ENCODE measurements around the gene WNT3A.

GRCh38 chr1:228009828-228010775 lies 3.3 kb downstream of the WNT3A start:
- no peak for TF ChIP-seq KLF13 (tag; IDR thresholded peaks at IDR 0.05; ENCODE audit: borderline replicate concordance, low read depth)
- TF ChIP-seq ZNF76 (CRISPR knock-in tag; IDR thresholded peaks at IDR 0.05; ENCODE audit: borderline replicate concordance): no peak
- no peak for TF ChIP-seq CTCF (IDR thresholded peaks at IDR 0.05 in 2 of 3, conservative IDR thresholded peaks at IDR 0.05 in 1 of 3; ENCODE audit: insufficient read depth in 2 of 3, low read depth in 1 of 3, low read length in 3 of 3)
- TF ChIP-seq HNRNPUL1 (IDR thresholded peaks at IDR 0.05; ENCODE audit: low read length): no peak
- TF ChIP-seq, protein P1, sequence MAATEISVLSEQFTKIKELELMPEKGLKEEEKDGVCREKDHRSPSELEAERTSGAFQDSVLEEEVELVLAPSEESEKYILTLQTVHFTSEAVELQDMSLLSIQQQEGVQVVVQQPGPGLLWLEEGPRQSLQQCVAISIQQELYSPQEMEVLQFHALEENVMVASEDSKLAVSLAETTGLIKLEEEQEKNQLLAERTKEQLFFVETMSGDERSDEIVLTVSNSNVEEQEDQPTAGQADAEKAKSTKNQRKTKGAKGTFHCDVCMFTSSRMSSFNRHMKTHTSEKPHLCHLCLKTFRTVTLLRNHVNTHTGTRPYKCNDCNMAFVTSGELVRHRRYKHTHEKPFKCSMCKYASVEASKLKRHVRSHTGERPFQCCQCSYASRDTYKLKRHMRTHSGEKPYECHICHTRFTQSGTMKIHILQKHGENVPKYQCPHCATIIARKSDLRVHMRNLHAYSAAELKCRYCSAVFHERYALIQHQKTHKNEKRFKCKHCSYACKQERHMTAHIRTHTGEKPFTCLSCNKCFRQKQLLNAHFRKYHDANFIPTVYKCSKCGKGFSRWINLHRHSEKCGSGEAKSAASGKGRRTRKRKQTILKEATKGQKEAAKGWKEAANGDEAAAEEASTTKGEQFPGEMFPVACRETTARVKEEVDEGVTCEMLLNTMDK (IDR thresholded peaks at IDR 0.05; ENCODE audit: borderline replicate concordance, insufficient read depth, low read depth, low read length, poor library complexity, severe bottlenecking): no peak
- TF ChIP-seq, protein P2, sequence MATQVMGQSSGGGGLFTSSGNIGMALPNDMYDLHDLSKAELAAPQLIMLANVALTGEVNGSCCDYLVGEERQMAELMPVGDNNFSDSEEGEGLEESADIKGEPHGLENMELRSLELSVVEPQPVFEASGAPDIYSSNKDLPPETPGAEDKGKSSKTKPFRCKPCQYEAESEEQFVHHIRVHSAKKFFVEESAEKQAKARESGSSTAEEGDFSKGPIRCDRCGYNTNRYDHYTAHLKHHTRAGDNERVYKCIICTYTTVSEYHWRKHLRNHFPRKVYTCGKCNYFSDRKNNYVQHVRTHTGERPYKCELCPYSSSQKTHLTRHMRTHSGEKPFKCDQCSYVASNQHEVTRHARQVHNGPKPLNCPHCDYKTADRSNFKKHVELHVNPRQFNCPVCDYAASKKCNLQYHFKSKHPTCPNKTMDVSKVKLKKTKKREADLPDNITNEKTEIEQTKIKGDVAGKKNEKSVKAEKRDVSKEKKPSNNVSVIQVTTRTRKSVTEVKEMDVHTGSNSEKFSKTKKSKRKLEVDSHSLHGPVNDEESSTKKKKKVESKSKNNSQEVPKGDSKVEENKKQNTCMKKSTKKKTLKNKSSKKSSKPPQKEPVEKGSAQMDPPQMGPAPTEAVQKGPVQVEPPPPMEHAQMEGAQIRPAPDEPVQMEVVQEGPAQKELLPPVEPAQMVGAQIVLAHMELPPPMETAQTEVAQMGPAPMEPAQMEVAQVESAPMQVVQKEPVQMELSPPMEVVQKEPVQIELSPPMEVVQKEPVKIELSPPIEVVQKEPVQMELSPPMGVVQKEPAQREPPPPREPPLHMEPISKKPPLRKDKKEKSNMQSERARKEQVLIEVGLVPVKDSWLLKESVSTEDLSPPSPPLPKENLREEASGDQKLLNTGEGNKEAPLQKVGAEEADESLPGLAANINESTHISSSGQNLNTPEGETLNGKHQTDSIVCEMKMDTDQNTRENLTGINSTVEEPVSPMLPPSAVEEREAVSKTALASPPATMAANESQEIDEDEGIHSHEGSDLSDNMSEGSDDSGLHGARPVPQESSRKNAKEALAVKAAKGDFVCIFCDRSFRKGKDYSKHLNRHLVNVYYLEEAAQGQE (IDR thresholded peaks at IDR 0.05; ENCODE audit: borderline replicate concordance): no peak
- TF ChIP-seq, protein P2 (CRISPR knock-in tag; IDR thresholded peaks at IDR 0.05; ENCODE audit: low read depth): no peak
- TF ChIP-seq NR2F6 (CRISPR knock-in tag; IDR thresholded peaks at IDR 0.05): no peak
